Activated T-helper 2 cell treated with anti-CD3 and anti-CD28 coated beads, Interferon-gamma antibody, Interleukin-2, Interleukin-4, amounts not matched to agents 10 μg/mL and 5 μg/mL and 100 μg/mL, durations not matched to agents 14 hours and 24 hours and 36 hours (primary cell): ENCODE data around the gene PPIG. TPM values are rescaled to one million over a fixed set of nuclear protein-coding genes. Genes with fewer than 3 reads are reported as not detected.
"Not testable (repeated sequence)": the region's sequence is repeated elsewhere in the genome, so short reads cannot be mapped to it uniquely, and the experiment has no call there.

Source experiments
- DNase-seq: peaks from one replicate; pipeline ENCODE4 v3.0.0; 2021; ENCODE audit warnings: low spot score
- H3K27ac Mint-ChIP-seq: one replicate; pipeline ENCODE4 v1.8.0; 2021; ENCODE audit warnings: mixed read lengths
- H3K27me3 Mint-ChIP-seq: one replicate; pipeline ENCODE4 v1.8.0; 2021; ENCODE audit warnings: low read depth, mixed read lengths
- H3K36me3 Mint-ChIP-seq: one replicate; pipeline ENCODE4 v1.8.0; 2021; ENCODE audit warnings: low read depth, mixed read lengths
- H3K4me1 Mint-ChIP-seq: one replicate; pipeline ENCODE4 v1.8.0; 2021; ENCODE audit warnings: low read depth, mixed read lengths
- H3K4me3 Mint-ChIP-seq: one replicate; pipeline ENCODE4 v1.8.0; 2021; ENCODE audit warnings: low read depth, mild to moderate bottlenecking, moderate library complexity, mixed read lengths
- H3K9me3 Mint-ChIP-seq: one replicate; pipeline ENCODE4 v1.8.0; 2021; ENCODE audit warnings: mixed read lengths
- intact Hi-C: fragments of 100-400 bp; cut with micrococcal nuclease; formaldehyde crosslinking; loops from one replicate; pipeline ENCODE4 v1.15.1; 2023
- total RNA-seq: library from RNA; stranded (reverse); gene quantifications from 2 replicates; pipeline ENCODE4 v1.2.3, GENCODE V29; 2022

The PPIG gene
- total RNA-seq, 1 donor from 2014 or later, result 57.6 TPM

GRCh38 chr2:169572821-169573159 lies 11.4 kb upstream of the PPIG start:
- H3K9me3 Mint-ChIP-seq, result no peaks in the 10 kb centered on the region
- intact Hi-C loops, result loop anchor here (1.0 to 5.0 kb wide), 3 partner anchors 12 to 255 kb away; partner anchors contain the start of genes PPIG and UBR3
- peak overlapping the region; percentile 97 for H3K4me3 Mint-ChIP-seq
- peaks cover 27% of the 10 kb centered on the region for H3K36me3 Mint-ChIP-seq
- no peaks in the 10 kb centered on the region for H3K27me3 Mint-ChIP-seq
- no peak for DNase-seq
- peaks cover 20% of the 10 kb centered on the region for H3K4me1 Mint-ChIP-seq
- peak overlapping the region; percentile 91 for H3K27ac Mint-ChIP-seq

GRCh38 chr2:169573160-169573973 lies 10.8 kb upstream of the PPIG start, which contains the start of gene FASTKD1:
Gene FASTKD1 (minus strand): TSS chr2:169573865. CDS start chr2:169572029, 1,836 bp downstream.
- peak within 1 kb of the TSS; percentile 91 for H3K27ac Mint-ChIP-seq
- intact Hi-C loops, result loop anchor here (1.0 to 5.0 kb wide), 3 partner anchors 11 to 254 kb away; partner anchors contain the start of genes PPIG and UBR3
- peak within 1 kb of the TSS; percentile 97 for H3K4me3 Mint-ChIP-seq
- peaks cover 23% of the 10 kb centered on the region for H3K36me3 Mint-ChIP-seq
- DNase-seq, result peak; percentile 81
- no peaks in the 10 kb centered on the region for H3K9me3 Mint-ChIP-seq
- H3K4me1 Mint-ChIP-seq, result peaks cover 18% of the 10 kb centered on the region
- H3K27me3 Mint-ChIP-seq, result no peaks in the 10 kb centered on the region

DNA sequence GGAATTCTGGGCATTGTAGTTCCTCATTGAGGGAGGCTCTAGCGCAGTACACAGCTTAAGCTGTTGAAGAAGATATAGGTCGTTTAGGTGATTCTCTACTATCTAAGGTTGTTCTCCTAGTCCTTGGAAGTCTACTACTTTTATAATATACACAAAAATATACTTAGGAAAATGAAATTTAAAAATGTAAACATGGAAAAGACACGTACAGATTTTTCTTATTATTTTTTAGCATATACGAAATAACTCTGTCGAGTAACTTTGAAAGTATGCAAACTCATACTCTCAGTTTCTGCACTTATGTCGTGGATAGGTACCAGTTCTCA lies 10.2 kb upstream of the PPIG start:
- no peak for DNase-seq
- Mint-ChIP-seq H3K27ac (peak overlapping the region; percentile 91), H3K4me1 (peaks cover 18% of the 10 kb centered on the region)

DNA sequence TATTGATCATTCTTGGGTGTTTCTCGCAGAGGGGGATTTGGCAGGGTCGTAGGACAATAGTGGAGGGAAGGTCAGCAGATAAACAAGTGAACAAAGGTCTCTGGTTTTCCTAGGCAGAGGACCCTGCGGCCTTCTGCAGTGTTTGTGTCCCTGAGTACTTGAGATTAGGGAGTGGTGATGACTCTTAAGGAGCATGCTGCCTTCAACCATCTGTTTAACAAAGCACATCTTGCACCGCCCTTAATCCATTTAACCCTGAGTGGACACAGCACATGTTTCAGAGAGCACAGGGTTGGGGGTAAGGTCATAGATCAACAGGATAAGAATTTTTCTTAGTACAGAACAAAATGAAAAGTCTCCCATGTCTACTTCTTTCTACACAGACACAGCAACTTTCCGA lies 9.6 kb upstream of the PPIG start:
- H3K4me3 Mint-ChIP-seq, result peak overlapping the region; percentile 55
- intact Hi-C loops, result loop anchor here (5.0 kb wide), 1 partner anchor 253 kb away; the partner anchor contains the start of gene UBR3
- H3K36me3 Mint-ChIP-seq, result peaks cover 16% of the 10 kb centered on the region
- H3K4me1 Mint-ChIP-seq, result peaks cover 15% of the 10 kb centered on the region
- H3K27me3 Mint-ChIP-seq, H3K27ac Mint-ChIP-seq, DNase-seq, H3K9me3 Mint-ChIP-seq: not testable (repeated sequence)

More for the DNA sequence above, 10.2 kb upstream of the PPIG start:
- peaks cover 21% of the 10 kb centered on the region for H3K36me3 Mint-ChIP-seq
- H3K27me3 Mint-ChIP-seq, result peaks cover 4% of the 10 kb centered on the region
- no peaks in the 10 kb centered on the region for H3K9me3 Mint-ChIP-seq
- peak overlapping the region; percentile 97 for H3K4me3 Mint-ChIP-seq
- intact Hi-C loops, result loop anchor here (1.0 to 5.0 kb wide), 3 partner anchors 10 to 253 kb away; partner anchors contain the start of genes PPIG and UBR3

DNA sequence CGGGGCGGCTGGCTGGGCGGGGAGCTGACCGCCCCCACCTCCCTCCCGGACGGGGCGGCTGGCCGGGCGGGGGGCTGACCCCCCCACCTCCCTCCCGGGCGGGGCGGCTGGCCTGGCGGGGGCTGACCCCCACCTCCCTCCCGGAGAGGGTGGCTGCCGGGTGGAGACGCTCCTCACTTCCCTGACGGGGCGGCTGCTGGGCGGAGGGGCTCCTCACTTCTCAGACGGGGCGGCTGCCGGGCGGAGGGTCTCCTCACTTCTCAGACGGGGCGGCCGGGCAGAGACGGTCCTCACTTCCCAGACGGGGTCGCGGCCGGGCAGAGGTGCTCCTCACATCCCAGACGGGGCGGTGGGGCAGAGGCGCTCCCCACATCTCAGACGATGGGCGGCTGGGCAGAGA lies 8.9 kb upstream of the PPIG start:
- intact Hi-C loops, H3K27ac Mint-ChIP-seq, H3K9me3 Mint-ChIP-seq, H3K4me3 Mint-ChIP-seq, DNase-seq, H3K27me3 Mint-ChIP-seq: not testable (repeated sequence)
- peaks cover 11% of the 10 kb centered on the region for H3K36me3 Mint-ChIP-seq
- H3K4me1 Mint-ChIP-seq, result peaks cover 13% of the 10 kb centered on the region

- Mint-ChIP-seq H3K36me3 (peaks cover 3% of the 10 kb centered on the region), H3K27me3 (peaks cover 7% of the 10 kb centered on the region), H3K27ac (no peak overlapping the region), H3K9me3 (peaks cover 15% of the 10 kb centered on the region), H3K4me1 (no peaks in the 10 kb centered on the region), H3K4me3 (no peak overlapping the region)
- intact Hi-C loops, result no loop called here
- DNase-seq, result no peak
Observed at GRCh38 chr2:169579044-169579443, 5.1 kb upstream of the PPIG start.

DNA sequence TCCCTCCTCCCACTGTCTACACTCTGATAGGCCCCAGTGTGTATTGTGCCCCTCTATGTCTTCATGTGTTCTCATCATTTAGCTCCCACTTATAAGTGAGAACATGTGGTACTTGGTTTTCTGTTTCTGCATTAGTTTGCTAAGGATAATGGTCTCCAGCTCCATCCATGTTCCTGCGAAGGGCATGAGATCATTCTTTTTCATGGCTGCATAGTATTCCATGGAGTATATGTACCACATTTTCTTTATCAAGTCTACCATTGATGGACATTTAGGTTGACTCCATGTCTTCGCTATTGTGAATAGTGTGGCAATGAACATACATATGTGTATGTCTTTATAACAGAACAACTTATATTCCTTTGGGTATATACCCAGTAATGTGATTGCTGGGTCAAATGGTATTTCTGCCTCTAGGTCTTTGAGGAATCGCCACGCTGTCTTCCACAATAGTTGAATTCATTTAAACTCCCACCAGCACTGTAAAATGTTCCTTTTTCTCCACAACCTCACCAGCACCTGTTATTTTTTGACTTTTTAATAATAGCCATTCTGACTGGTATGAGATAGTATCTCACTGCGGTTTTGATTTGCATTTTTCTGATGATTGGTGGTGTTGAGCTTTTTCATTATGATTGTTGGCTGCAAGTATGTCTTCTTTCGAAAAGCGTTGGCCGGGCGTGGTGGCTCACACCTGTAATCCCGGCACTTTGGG lies 1.4 kb upstream of the PPIG start:
- H3K36me3 Mint-ChIP-seq, result peaks cover 17% of the 10 kb centered on the region
- peaks cover 15% of the 10 kb centered on the region for H3K4me1 Mint-ChIP-seq
- DNase-seq, intact Hi-C loops, H3K27me3 Mint-ChIP-seq, H3K4me3 Mint-ChIP-seq, H3K27ac Mint-ChIP-seq: not testable (repeated sequence)
- peaks cover 18% of the 10 kb centered on the region for H3K9me3 Mint-ChIP-seq

GRCh38 chr2:169583518-169583917 lies 633 bp upstream of the PPIG start:
- intact Hi-C loops, result no loop called here
- DNase-seq, result no peak
- Mint-ChIP-seq H3K27me3 (peaks cover 7% of the 10 kb centered on the region), H3K36me3 (peaks cover 17% of the 10 kb centered on the region), H3K4me3 (no peak overlapping the region), H3K4me1 (peaks cover 15% of the 10 kb centered on the region), H3K27ac (no peak overlapping the region), H3K9me3 (peaks cover 18% of the 10 kb centered on the region)

- Mint-ChIP-seq H3K36me3 (peaks cover 28% of the 10 kb centered on the region), H3K27ac (peak overlapping the region; percentile 99), H3K4me1 (peaks cover 21% of the 10 kb centered on the region), H3K27me3 (no peaks in the 10 kb centered on the region), H3K4me3 (peak overlapping the region; percentile 98), H3K9me3 (peaks cover 18% of the 10 kb centered on the region)
- intact Hi-C loops, result loop anchor here (5.0 kb wide), 1 partner anchor 147 kb away; the partner anchor contains the start of gene KLHL23
- no peak for DNase-seq
Observed at GRCh38 chr2:169585673-169586072, 1.5 kb downstream of the PPIG start.

DNA sequence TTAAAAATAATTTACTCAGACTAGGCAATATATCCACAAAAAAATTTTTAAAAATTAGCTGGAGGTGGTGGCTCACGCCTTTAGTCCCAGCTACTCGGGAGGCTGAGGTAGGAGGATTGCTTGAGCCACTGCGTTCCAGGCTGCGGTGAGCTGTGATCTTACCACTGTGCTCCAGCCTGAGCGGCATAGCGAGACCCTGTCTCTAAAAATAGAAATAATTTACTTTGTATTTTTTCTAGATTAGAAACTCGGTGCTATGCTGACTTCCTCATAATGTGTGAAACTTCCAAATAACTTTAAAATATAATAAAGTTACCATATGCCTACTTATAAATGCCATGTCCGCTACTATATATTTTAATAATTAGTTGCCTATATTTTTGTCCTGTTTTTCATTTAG lies 6.7 kb downstream of the PPIG start:
- DNase-seq, result no peak
- intact Hi-C loops, result no loop called here
- Mint-ChIP-seq H3K4me1 (peaks cover 16% of the 10 kb centered on the region), H3K27ac (no peak overlapping the region), H3K4me3 (no peak overlapping the region), H3K36me3 (peaks cover 17% of the 10 kb centered on the region), H3K9me3 (no peaks in the 10 kb centered on the region), H3K27me3 (no peaks in the 10 kb centered on the region)

GRCh38 chr2:169596546-169596945 lies 12.4 kb downstream of the PPIG start:
- H3K4me1 Mint-ChIP-seq, H3K9me3 Mint-ChIP-seq, intact Hi-C loops, H3K4me3 Mint-ChIP-seq, H3K27ac Mint-ChIP-seq, DNase-seq, H3K27me3 Mint-ChIP-seq: not testable (repeated sequence)
- peaks cover 21% of the 10 kb centered on the region for H3K36me3 Mint-ChIP-seq

DNA sequence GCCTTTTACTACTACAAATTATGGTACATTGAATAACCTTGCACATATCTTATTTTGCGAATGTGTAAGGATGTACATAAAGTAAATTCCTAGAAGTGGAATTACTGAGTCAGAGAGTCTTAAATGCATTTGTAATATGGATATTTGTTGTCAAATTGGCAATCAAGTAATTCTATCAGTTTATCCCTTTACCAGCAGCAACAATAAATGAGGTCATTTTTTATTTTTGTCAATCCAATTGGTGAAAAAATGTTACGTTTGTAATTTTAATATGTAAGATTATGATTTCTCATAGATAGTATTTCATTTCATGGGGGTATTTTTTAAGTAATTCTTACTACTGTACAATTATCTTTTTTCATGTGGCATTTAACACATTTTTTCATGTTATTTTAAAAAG lies 14.8 kb downstream of the PPIG start:
- Mint-ChIP-seq H3K9me3 (no peaks in the 10 kb centered on the region), H3K4me3 (no peak overlapping the region), H3K27me3 (no peaks in the 10 kb centered on the region), H3K36me3 (peaks cover 23% of the 10 kb centered on the region), H3K27ac (no peak overlapping the region), H3K4me1 (peaks cover 6% of the 10 kb centered on the region)
- no peak for DNase-seq
- intact Hi-C loops, result no loop called here

GRCh38 chr2:169599568-169599967 lies 15.4 kb downstream of the PPIG start:
- Mint-ChIP-seq H3K27me3 (no peaks in the 10 kb centered on the region), H3K4me3 (no peak overlapping the region), H3K27ac (no peak overlapping the region), H3K36me3 (peaks cover 28% of the 10 kb centered on the region), H3K9me3 (no peaks in the 10 kb centered on the region), H3K4me1 (peaks cover 6% of the 10 kb centered on the region)
- no peak for DNase-seq
- intact Hi-C loops, result no loop called here
